ENCODE data around the gene OAS3.

Gene OAS3

GRCh38 chr12:112961536-112961935 is 23.3 kb downstream of the OAS3 start:
- TF ChIP-seq SPI1 (IDR thresholded peaks at IDR 0.05; ENCODE audit: borderline replicate concordance, low read depth) (no peak), REST (IDR thresholded peaks at IDR 0.05; ENCODE audit: insufficient replicate concordance, low read depth) (no peak), GABPA (IDR thresholded peaks at IDR 0.05; ENCODE audit: low read depth) (no peak), POLR2AphosphoS5 (IDR thresholded peaks at IDR 0.05; ENCODE audit: low read depth) (no peak), CTCF (IDR thresholded peaks at IDR 0.05; ENCODE audit: insufficient read depth, low read length) (no peak)
- DNase-seq (ENCODE audit: low read depth in 1 of 2, low spot score in 1 of 2), result no peak

GRCh38 chr12:112962561-112962960 is 24.3 kb downstream of the OAS3 start:
- Histone ChIP-seq H3K27ac (replicated peaks) (no peak overlapping the region), H3K4me3 (replicated peaks; ENCODE audit: insufficient read depth, low read length) (no peak overlapping the region), H3K27me3 (ENCODE audit: insufficient read depth, poor library complexity, severe bottlenecking) (no peaks in the 10 kb centered on the region)
- TF ChIP-seq GABPA (IDR thresholded peaks at IDR 0.05; ENCODE audit: low read depth) (no peak), CTCF (IDR thresholded peaks at IDR 0.05; ENCODE audit: insufficient read depth, low read length) (no peak), POLR2AphosphoS5 (IDR thresholded peaks at IDR 0.05; ENCODE audit: low read depth) (no peak), REST (IDR thresholded peaks at IDR 0.05; ENCODE audit: insufficient replicate concordance, low read depth) (no peak), SPI1 (IDR thresholded peaks at IDR 0.05; ENCODE audit: borderline replicate concordance, low read depth) (no peak)
- DNase-seq (ENCODE audit: low read depth in 1 of 2, low spot score in 1 of 2), result no peak

More at GRCh38 chr12:112961536-112961935, 23.3 kb downstream of the OAS3 start:
- Histone ChIP-seq H3K4me3 (replicated peaks; ENCODE audit: insufficient read depth, low read length) (no peak overlapping the region), H3K27ac (replicated peaks) (no peak overlapping the region), H3K27me3 (ENCODE audit: insufficient read depth, poor library complexity, severe bottlenecking) (no peaks in the 10 kb centered on the region)

GRCh38 chr12:112963227-112963861 is 25.1 kb downstream of the OAS3 start:
- H3K4me3 ChIP-seq (replicated peaks; ENCODE audit: insufficient read depth, low read length), result no peak overlapping the region
- DNase-seq (ENCODE audit: low read depth in 1 of 2, low spot score in 1 of 2), result no peak
- TF ChIP-seq GABPA (IDR thresholded peaks at IDR 0.05; ENCODE audit: low read depth), result no peak
- TF ChIP-seq POLR2AphosphoS5 (IDR thresholded peaks at IDR 0.05; ENCODE audit: low read depth), result no peak
- TF ChIP-seq SPI1 (IDR thresholded peaks at IDR 0.05; ENCODE audit: borderline replicate concordance, low read depth), result no peak
- TF ChIP-seq CTCF (IDR thresholded peaks at IDR 0.05; ENCODE audit: insufficient read depth, low read length), result no peak
- TF ChIP-seq REST (IDR thresholded peaks at IDR 0.05; ENCODE audit: insufficient replicate concordance, low read depth), result no peak
- no peak overlapping the region for H3K27ac ChIP-seq (replicated peaks)
- H3K27me3 ChIP-seq (ENCODE audit: insufficient read depth, poor library complexity, severe bottlenecking), result no peaks in the 10 kb centered on the region

All from HL-60 (cell line).